HG03439 (cell line): ENCODE measurements around the gene RXRA.

Experiments
- ATAC-seq: cut with Tn5 transposase; IDR thresholded peaks from one replicate; pipeline ENCODE4 v1.9.1; 2021; ENCODE audit warnings: mild to moderate bottlenecking, moderate library complexity; ENCODE audit not compliant: unreplicated experiment

RXRA gene

GRCh38 chr9:134335486-134336220 lies 9.4 kb downstream of the RXRA start:
- ATAC-seq, result no peak

GRCh38 chr9:134336228-134336627 lies 10.0 kb downstream of the RXRA start:
- no peak for ATAC-seq

- ATAC-seq, result no peak
These were observed 10.7 kb downstream of the RXRA start for GRCh38 chr9:134336924-134337323.

GRCh38 chr9:134337469-134337868 lies 11.2 kb downstream of the RXRA start:
- no peak for ATAC-seq

- no peak for ATAC-seq
These were observed 12.3 kb downstream of the RXRA start for GRCh38 chr9:134338394-134339182.

GRCh38 chr9:134339183-134339806 lies 13.0 kb downstream of the RXRA start:
- no peak for ATAC-seq

- no peak for ATAC-seq
These were observed 14.4 kb downstream of the RXRA start for GRCh38 chr9:134340475-134341160.

- ATAC-seq, result no peak
These were observed 15.1 kb downstream of the RXRA start for GRCh38 chr9:134341306-134341705.

GRCh38 chr9:134341929-134342745 lies 15.9 kb downstream of the RXRA start:
- ATAC-seq, result no peak

GRCh38 chr9:134342746-134343115 lies 16.5 kb downstream of the RXRA start:
- no peak for ATAC-seq

- ATAC-seq, result no peak
These were observed 17.4 kb downstream of the RXRA start for GRCh38 chr9:134343637-134344036.

- no peak for ATAC-seq
These were observed 18.0 kb downstream of the RXRA start for GRCh38 chr9:134344068-134344799.

GRCh38 chr9:134344800-134345310 lies 18.6 kb downstream of the RXRA start:
- ATAC-seq, result no peak

- ATAC-seq, result no peak
These were observed 19.5 kb downstream of the RXRA start for GRCh38 chr9:134345737-134346136.

GRCh38 chr9:134346151-134346550 lies 19.9 kb downstream of the RXRA start:
- no peak for ATAC-seq

GRCh38 chr9:134346840-134347583 lies 20.8 kb downstream of the RXRA start:
- no peak for ATAC-seq

GRCh38 chr9:134347996-134348395 lies 21.7 kb downstream of the RXRA start:
- ATAC-seq, result no peak

- ATAC-seq, result no peak
These were observed 22.3 kb downstream of the RXRA start for GRCh38 chr9:134348404-134349155.
